PC-3 (cell line): ENCODE measurements around the gene BTBD2. TPM values are rescaled to one million over a fixed set of nuclear protein-coding genes. Genes with fewer than 3 reads are reported as not detected.

Source experiments
- ATAC-seq: fragments of 200-7000 bp; cut with Tn5 transposase; 2 replicates; pipeline ENCODE4 v1.9.1; 2020; ENCODE audit warnings: mild to moderate bottlenecking, moderate library complexity
- BruUV-seq: library from RNA; stranded (reverse); fragments of 400-500 nt; replicated peaks from 2 replicates; lab custom pipeline; 2021; lab: Mats Ljungman, UMichigan
- CTCF ChIA-PET: fragments of 300-600 bp; sonication (Branson Sonifier 250); formaldehyde crosslinking; loops from one replicate; lab custom pipeline; 2022; ENCODE audit warnings: antibody characterized with exemption; lab: Charles Lee
- POLR2A ChIA-PET: fragments of 300-600 bp; sonication (Branson Sonifier 250); formaldehyde crosslinking; loops from one replicate; lab custom pipeline; 2022; ENCODE audit warnings: antibody characterized with exemption; ENCODE audit not compliant: unreplicated experiment; lab: Charles Lee
- DNase-seq: peaks from one replicate; pipeline ENCODE4 v3.0.0-alpha.2; 2015
- H2AFZ ChIP-seq: fragments of 300-600 bp; sonication (generic); 2 replicates; pipeline ENCODE4 v1.6.0; 2016; ENCODE audit warnings: antibody characterized with exemption, low read length
- H3F3A ChIP-seq: fragments of 300-600 bp; sonication (generic); one replicate; pipeline ENCODE4 v1.6.0; 2017; ENCODE audit warnings: antibody characterized with exemption, low read length, control low read depth, mild to moderate bottlenecking; ENCODE audit not compliant: unreplicated experiment
- H3K27ac ChIP-seq: fragments of 300-600 bp; sonication (generic); 2 replicates; pipeline ENCODE4 v1.5.1; 2016; ENCODE audit warnings: mild to moderate bottlenecking, low read length
- H3K27me3 ChIP-seq: fragments of 300-600 bp; sonication (generic); 2 replicates; pipeline ENCODE4 v1.6.1; 2016; ENCODE audit warnings: low read length, mixed read lengths
- H3K36me3 ChIP-seq: fragments of 300-600 bp; sonication (generic); 2 replicates; pipeline ENCODE4 v1.6.1; 2016; ENCODE audit warnings: low read depth, mixed run types, low read length, mixed read lengths
- H3K4me1 ChIP-seq: fragments of 300-600 bp; sonication (generic); 2 replicates; pipeline ENCODE4 v1.5.1; 2016; ENCODE audit warnings: low read length; ENCODE audit not compliant: insufficient read depth
- H3K4me2 ChIP-seq: fragments of 300-600 bp; sonication (generic); 2 replicates; pipeline ENCODE4 v1.6.0; 2016; ENCODE audit warnings: low read length
- H3K4me3 ChIP-seq: fragments of 300-600 bp; sonication (generic); 2 replicates; pipeline ENCODE4 v1.5.1; 2016; ENCODE audit warnings: mild to moderate bottlenecking, low read length, mixed read lengths
- H3K79me2 ChIP-seq: fragments of 300-600 bp; sonication (generic); 2 replicates; pipeline ENCODE4 v1.6.1; 2017; ENCODE audit warnings: low read length, mixed read lengths
- H3K9ac ChIP-seq: fragments of 300-600 bp; sonication (generic); 2 replicates; pipeline ENCODE4 v1.6.0; 2016; ENCODE audit warnings: mild to moderate bottlenecking, low read length
- H3K9me2 ChIP-seq: fragments of 300-600 bp; sonication (generic); replicated peaks from 2 replicates; pipeline ENCODE4 v1.6.1; 2016; ENCODE audit warnings: mixed run types, low read length, mixed read lengths
- H3K9me3 ChIP-seq: fragments of 300-600 bp; sonication (generic); 2 replicates; pipeline ENCODE4 v1.6.1; 2016; ENCODE audit warnings: low read length, mixed read lengths
- H4K20me1 ChIP-seq: fragments of 300-600 bp; sonication (generic); 2 replicates; pipeline ENCODE4 v1.6.1; 2016; ENCODE audit warnings: low read length, mixed read lengths
- CTCF ChIP-seq: fragments of 300-600 bp; sonication (generic); conservative IDR thresholded peaks from 2 replicates; pipeline ENCODE4 v1.5.1; 2017; ENCODE audit warnings: antibody characterized with exemption, low read depth, mild to moderate bottlenecking, low read length
- EZH2 ChIP-seq: fragments of 300-600 bp; sonication (generic); IDR thresholded peaks from one replicate; pipeline ENCODE4 v1.6.1; 2017; ENCODE audit warnings: antibody characterized with exemption, mild to moderate bottlenecking, low read length; ENCODE audit not compliant: unreplicated experiment
- EZH2phosphoT487 ChIP-seq: fragments of 300-600 bp; sonication (generic); IDR thresholded peaks from 2 replicates; pipeline ENCODE4 v1.6.1; 2018; ENCODE audit warnings: mild to moderate bottlenecking, antibody characterized with exemption, low read length, borderline replicate concordance
- intact Hi-C: fragments of 100-400 bp; cut with micrococcal nuclease; formaldehyde crosslinking; loops from 2 replicates; pipeline ENCODE4 v1.9.0; 2023
- total RNA-seq: library from RNA; depleted of rRNA; stranded (reverse); fragments of >200 nt; gene quantifications from 2 replicates; pipeline ENCODE4 v1.2.3, GENCODE V29; 2014

Gene BTBD2
- total RNA-seq, 1 experiment from 2014 or later = 72.0 TPM

DNA sequence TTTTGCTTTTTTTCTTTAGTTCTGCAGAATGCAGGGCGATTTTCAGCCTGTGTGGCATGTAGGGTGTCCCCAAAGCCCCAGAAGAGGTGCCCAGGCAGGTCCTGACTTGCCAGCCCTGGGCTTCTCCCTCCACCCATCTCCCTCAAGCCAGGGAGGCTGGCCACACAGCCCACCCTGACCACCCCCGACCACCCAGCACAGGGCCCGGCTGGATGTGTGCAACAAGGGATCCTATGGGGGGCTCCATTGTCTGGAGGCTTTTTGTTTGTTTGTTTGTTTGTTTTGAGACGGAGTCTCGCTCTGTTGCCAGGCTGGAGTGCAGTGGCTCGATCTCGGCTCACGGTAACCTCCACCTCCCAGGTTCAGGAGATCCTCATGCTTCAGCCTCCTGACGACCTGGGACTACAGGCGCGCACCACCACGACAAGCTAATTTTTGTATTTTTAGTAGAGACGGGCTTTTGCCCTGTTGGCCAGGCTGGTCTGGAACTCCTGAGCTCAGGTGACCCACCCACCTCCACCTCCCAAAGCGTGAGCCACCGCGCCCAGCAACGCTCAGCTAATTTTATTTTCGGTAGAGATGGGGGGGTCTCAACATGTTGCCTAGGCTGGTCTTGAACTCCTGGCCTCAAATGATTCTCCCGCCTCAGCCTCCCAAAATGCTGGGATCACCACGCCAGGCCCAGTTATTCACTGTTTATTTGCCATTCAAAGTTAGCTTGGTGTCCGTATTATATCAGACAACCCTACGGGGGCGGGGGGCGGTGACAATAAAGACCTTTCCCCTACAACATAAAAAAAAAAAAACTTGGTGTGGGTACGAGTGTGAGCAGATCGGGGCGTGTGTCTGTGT is 43.3 kb upstream of the BTBD2 start:
- Histone ChIP-seq H4K20me1 (no peaks in the 10 kb centered on the region), H3K27me3 (no peaks in the 10 kb centered on the region), H3F3A (no peaks in the 10 kb centered on the region), H3K4me1 (peaks cover 41% of the 10 kb centered on the region), H2AFZ (no peak overlapping the region), H3K9ac (peak overlapping the region; percentile 89), H3K9me3 (no peaks in the 10 kb centered on the region), H3K4me2 (peak overlapping the region; percentile 98), H3K27ac (peak overlapping the region; percentile 98), H3K4me3 (peak overlapping the region; percentile 38; the same call in 1 of the 2 replicates), H3K9me2 (no peaks in the 10 kb centered on the region), H3K36me3 (no peaks in the 10 kb centered on the region), H3K79me2 (no peaks in the 10 kb centered on the region)
- DNase-seq = no peak
- ChIA-PET POLR2A (interaction anchor here (0.6 to 0.7 kb wide), 2 partner anchors 38 to 806 kb away, joined by 6 to 14 read pairs; partner anchors contain the start of gene IZUMO4), CTCF (no interaction called here)
- no peak for ATAC-seq
- no peak for TF ChIP-seq CTCF
- BruUV-seq = no TSS peak
- intact Hi-C loops = no loop called here

GRCh38 chr19:2057484-2058469 is 42.3 kb upstream of the BTBD2 start:
- BruUV-seq = no TSS peak
- Histone ChIP-seq H3K4me3 (no peak overlapping the region), H3K9ac (no peak overlapping the region), H3K36me3 (no peaks in the 10 kb centered on the region), H3K27ac (no peak overlapping the region), H3K79me2 (no peaks in the 10 kb centered on the region), H3F3A (no peaks in the 10 kb centered on the region), H2AFZ (no peak overlapping the region), H3K4me1 (peaks cover 41% of the 10 kb centered on the region), H3K9me2 (no peaks in the 10 kb centered on the region), H3K9me3 (no peaks in the 10 kb centered on the region), H3K27me3 (no peaks in the 10 kb centered on the region), H3K4me2 (no peak overlapping the region), H4K20me1 (no peaks in the 10 kb centered on the region)
- CTCF ChIA-PET = no interaction called here
- TF ChIP-seq CTCF (no peak), EZH2phosphoT487 (no peak), EZH2 (no peak)
- DNase-seq (no peak), ATAC-seq (no peak)
- intact Hi-C loops = no loop called here
- POLR2A ChIA-PET = no interaction called here
